ACC112 (cell line): ENCODE measurements around the gene OR5H1.
"Not testable (repeated sequence)": the region's sequence is repeated elsewhere in the genome, so short reads cannot be mapped to it uniquely, and the experiment has no call there.

Source experiments
- H2AFZ ChIP-seq: fragments of 200-600 bp; sonication (generic); one replicate; pipeline ENCODE4 v1.6.0; 2017; ENCODE audit warnings: antibody characterized with exemption, low read length; ENCODE audit not compliant: unreplicated experiment
- H3K27ac ChIP-seq: fragments of 200-600 bp; sonication (generic); 2 replicates; pipeline ENCODE4 v1.5.1; 2014; ENCODE audit warnings: low read depth, mild to moderate bottlenecking, antibody characterized with exemption, low read length, moderate library complexity
- H3K27me3 ChIP-seq: fragments of 200-600 bp; sonication (generic); 2 replicates; pipeline ENCODE4 v1.6.1; 2014; ENCODE audit warnings: mild to moderate bottlenecking, antibody characterized with exemption, low read length, moderate library complexity, mixed read lengths; ENCODE audit not compliant: insufficient read depth
- H3K36me3 ChIP-seq: fragments of 200-600 bp; sonication (generic); 2 replicates; pipeline ENCODE4 v1.6.1; 2016; ENCODE audit warnings: mild to moderate bottlenecking, antibody characterized with exemption, low read length, moderate library complexity, mixed read lengths; ENCODE audit not compliant: insufficient read depth
- H3K4me1 ChIP-seq: fragments of 200-600 bp; sonication (generic); one replicate; pipeline ENCODE4 v1.6.1; 2016; ENCODE audit warnings: low read length, mixed read lengths; ENCODE audit not compliant: insufficient read depth, unreplicated experiment, control insufficient read depth
- H3K4me3 ChIP-seq: fragments of 200-600 bp; sonication (generic); 2 replicates; pipeline ENCODE4 v1.5.1; 2014; ENCODE audit warnings: mild to moderate bottlenecking, low read depth, low read length
- H3K79me2 ChIP-seq: fragments of 200-600 bp; sonication (generic); one replicate; pipeline ENCODE4 v1.6.0; 2016; ENCODE audit warnings: low read length; ENCODE audit not compliant: control insufficient read depth, unreplicated experiment, insufficient read depth

OR5H1 gene

GRCh38 chr3:98130421-98130820 is at the start of gene OR5H1:
Gene OR5H1, plus strand, starts transcription at chr3:98130721. Its CDS starts 1,977 bp downstream, at chr3:98132698.
- H3K4me3 ChIP-seq: no peak within 1 kb of the TSS
- H3K4me1 ChIP-seq: no peaks in the 10 kb centered on the region
- H3K36me3 ChIP-seq: no peaks in the 10 kb centered on the region
- H3K27me3 ChIP-seq: no peaks in the 10 kb centered on the region
- no peaks in the 10 kb centered on the region for H3K79me2 ChIP-seq
- no peak within 1 kb of the TSS for H3K27ac ChIP-seq
- no peak within 1 kb of the TSS for H2AFZ ChIP-seq

DNA sequence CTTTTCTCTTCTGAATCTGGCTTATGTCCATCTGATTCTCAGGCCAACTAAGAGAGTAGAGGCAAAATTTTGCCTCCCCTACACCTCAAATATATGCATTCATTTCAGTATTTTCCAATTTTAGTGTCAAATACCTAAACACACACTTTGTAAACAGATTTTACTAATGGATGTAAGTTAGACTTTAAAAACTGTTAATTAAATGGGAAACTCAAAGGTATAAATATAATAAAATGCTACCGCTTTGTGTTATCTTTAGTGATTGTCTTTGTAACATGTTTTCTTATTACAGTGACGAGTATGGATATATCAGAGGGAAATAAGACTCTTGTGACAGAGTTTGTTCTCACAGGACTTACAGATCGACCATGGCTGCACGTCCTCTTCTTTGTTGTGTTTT is 43.6 kb upstream of the OR5H1 start, which contains the start of gene OR5AC2:
Gene OR5AC2 (plus strand): TSS at position 301 of the 400 bp plus-strand sequence. CDS start 0 bp downstream, at position 301.
- no peaks in the 10 kb centered on the region for H3K79me2 ChIP-seq
- no peaks in the 10 kb centered on the region for H3K4me1 ChIP-seq

GRCh38 chr3:98095882-98096281 is 34.6 kb upstream of the OR5H1 start:
- no peak overlapping the region for H3K27ac ChIP-seq

More for the DNA sequence above, 43.6 kb upstream of the OR5H1 start, which contains the start of gene OR5AC2:
- H3K27me3 ChIP-seq: peaks cover 10% of the 10 kb centered on the region; the same call in 1 of the 2 replicates
- H3K4me3 ChIP-seq: no peak within 1 kb of the TSS
- no peak within 1 kb of the TSS for H2AFZ ChIP-seq
- H3K36me3 ChIP-seq: no peaks in the 10 kb centered on the region
- no peak within 1 kb of the TSS for H3K27ac ChIP-seq

DNA sequence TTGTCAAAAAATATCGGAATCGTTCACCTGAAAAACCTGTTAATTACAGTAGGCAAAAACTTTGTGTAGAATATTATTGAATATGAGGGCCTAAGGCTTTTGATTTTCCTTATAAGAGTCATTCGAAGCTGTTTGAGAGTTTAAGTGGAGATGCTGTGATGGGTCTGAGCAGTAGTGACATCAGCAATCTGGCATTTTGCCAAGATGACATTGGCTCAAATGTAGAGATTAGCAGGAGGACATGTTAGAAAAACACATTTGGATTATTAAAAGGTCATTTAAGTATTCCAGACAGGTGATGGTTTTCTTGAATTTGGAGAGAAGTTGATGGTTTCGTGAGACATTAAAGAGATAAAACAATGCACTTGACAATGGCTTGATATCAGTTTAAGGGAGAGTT is 30.7 kb upstream of the OR5H1 start:
- H3K4me1 ChIP-seq: no peaks in the 10 kb centered on the region
- no peak overlapping the region for H3K4me3 ChIP-seq
- H3K27ac ChIP-seq: no peak overlapping the region
- no peaks in the 10 kb centered on the region for H3K27me3 ChIP-seq
- no peak overlapping the region for H2AFZ ChIP-seq
- no peaks in the 10 kb centered on the region for H3K79me2 ChIP-seq
- no peaks in the 10 kb centered on the region for H3K36me3 ChIP-seq

More at GRCh38 chr3:98095882-98096281, 34.6 kb upstream of the OR5H1 start:
- Histone ChIP-seq H3K27me3 (no peaks in the 10 kb centered on the region), H2AFZ (no peak overlapping the region), H3K4me3 (no peak overlapping the region), H3K4me1 (no peaks in the 10 kb centered on the region), H3K36me3 (no peaks in the 10 kb centered on the region), H3K79me2 (no peaks in the 10 kb centered on the region)

DNA sequence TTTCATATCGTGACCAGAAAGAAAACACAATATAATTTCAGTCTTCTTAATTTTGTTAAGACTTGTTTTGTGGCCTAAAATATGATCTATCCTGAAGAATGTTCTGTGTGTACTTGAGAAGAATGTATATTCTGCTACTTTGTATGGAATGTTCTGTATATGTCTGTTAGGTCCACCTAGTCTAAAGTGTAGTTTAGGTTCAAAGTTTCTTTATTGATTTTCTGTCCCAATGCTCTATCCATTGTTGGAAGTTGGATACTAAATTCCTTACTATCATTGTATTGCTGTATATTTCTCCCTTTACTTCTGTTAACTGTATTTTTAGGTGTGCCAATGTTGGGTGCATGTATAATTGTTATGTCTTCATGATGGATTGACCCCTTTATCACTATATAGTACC is 22.4 kb upstream of the OR5H1 start:
- no peak overlapping the region for H2AFZ ChIP-seq
- H3K36me3 ChIP-seq: no peaks in the 10 kb centered on the region
- no peaks in the 10 kb centered on the region for H3K79me2 ChIP-seq
- H3K4me1 ChIP-seq: no peaks in the 10 kb centered on the region
- H3K27ac ChIP-seq: no peak overlapping the region
- no peak overlapping the region for H3K4me3 ChIP-seq
- no peaks in the 10 kb centered on the region for H3K27me3 ChIP-seq

- H3K27me3 ChIP-seq: no peaks in the 10 kb centered on the region
- H3K4me1 ChIP-seq: no peaks in the 10 kb centered on the region
- no peak overlapping the region for H3K27ac ChIP-seq
- no peaks in the 10 kb centered on the region for H3K79me2 ChIP-seq
- no peak overlapping the region for H3K4me3 ChIP-seq
- no peaks in the 10 kb centered on the region for H3K36me3 ChIP-seq
- H2AFZ ChIP-seq: no peak overlapping the region
Measured at GRCh38 chr3:98109807-98110549, 20.5 kb upstream of the OR5H1 start.

DNA sequence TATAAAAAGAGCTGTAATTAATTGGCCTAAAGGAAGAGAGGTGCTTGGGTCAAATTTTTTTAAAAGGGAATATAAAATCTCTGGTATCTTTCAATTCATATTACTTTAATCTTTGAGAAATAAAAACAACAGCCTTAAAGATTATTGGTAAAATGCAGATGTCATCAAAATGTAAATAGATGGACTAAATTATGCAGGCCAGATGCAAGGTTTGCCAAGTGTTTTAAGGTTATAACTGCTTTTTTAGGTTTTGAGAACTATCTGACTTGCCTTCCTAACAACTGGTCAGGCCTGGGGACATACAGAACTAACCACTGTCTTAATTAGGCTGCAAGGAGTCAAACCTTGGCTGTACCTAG is 20.0 kb upstream of the OR5H1 start:
- H3K79me2 ChIP-seq: no peaks in the 10 kb centered on the region

GRCh38 chr3:98114264-98114663 is 16.3 kb upstream of the OR5H1 start:
- Histone ChIP-seq H3K27ac (no peak overlapping the region), H3K36me3 (no peaks in the 10 kb centered on the region), H3K4me1 (no peaks in the 10 kb centered on the region), H3K79me2 (no peaks in the 10 kb centered on the region), H3K27me3 (no peaks in the 10 kb centered on the region), H2AFZ (no peak overlapping the region), H3K4me3 (no peak overlapping the region)

More for the DNA sequence above, 20.0 kb upstream of the OR5H1 start:
- H3K36me3 ChIP-seq: no peaks in the 10 kb centered on the region
- no peak overlapping the region for H2AFZ ChIP-seq
- no peak overlapping the region for H3K4me3 ChIP-seq
- H3K27ac ChIP-seq: no peak overlapping the region
- no peaks in the 10 kb centered on the region for H3K27me3 ChIP-seq
- no peaks in the 10 kb centered on the region for H3K4me1 ChIP-seq

DNA sequence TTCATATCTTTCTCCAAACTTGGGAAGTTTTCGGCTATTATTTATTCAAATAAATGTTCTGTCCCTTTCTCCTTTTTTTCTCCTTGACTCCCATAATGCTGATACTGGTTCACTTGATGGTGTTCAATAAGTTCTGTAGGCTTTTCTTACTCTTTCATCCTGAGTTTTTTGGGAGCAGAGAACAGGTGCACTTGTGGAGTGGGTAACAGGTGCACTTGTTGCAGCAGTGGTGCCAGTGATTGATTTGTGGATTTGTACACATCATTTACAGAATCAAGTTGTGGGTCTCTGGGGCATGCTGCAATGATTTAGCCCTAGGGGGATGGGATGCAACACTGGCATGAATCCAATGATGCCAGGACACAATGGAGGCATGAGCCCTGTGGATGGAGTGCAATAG is 14.8 kb upstream of the OR5H1 start:
- Histone ChIP-seq H3K27me3 (no peaks in the 10 kb centered on the region), H3K4me1 (no peaks in the 10 kb centered on the region), H3K36me3 (no peaks in the 10 kb centered on the region), H3K4me3 (no peak overlapping the region), H3K27ac (no peak overlapping the region), H2AFZ (no peak overlapping the region), H3K79me2 (no peaks in the 10 kb centered on the region)

DNA sequence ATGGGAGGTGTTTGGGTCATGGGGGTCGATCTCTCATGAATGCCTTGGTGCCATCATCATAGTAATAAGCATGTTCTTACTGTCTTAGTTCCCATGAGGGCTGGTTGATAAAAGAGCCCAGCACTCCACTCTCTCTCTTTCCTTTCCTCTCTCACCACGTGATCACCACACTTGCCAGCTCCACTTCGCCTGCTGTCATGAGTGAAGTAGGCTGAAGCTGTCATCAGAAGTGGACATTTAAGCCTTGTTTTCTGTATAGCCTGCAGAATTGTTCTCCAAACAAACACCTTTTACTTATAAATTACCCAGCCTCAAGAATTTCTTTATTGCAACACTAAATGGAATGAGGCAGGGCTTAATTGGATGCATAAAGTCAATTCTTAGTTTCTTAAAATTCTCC is 6.1 kb downstream of the OR5H1 start:
- H3K27ac ChIP-seq: no peak overlapping the region
- no peaks in the 10 kb centered on the region for H3K4me1 ChIP-seq
- no peaks in the 10 kb centered on the region for H3K27me3 ChIP-seq
- H2AFZ ChIP-seq: no peak overlapping the region
- no peaks in the 10 kb centered on the region for H3K36me3 ChIP-seq
- H3K79me2 ChIP-seq: no peaks in the 10 kb centered on the region
- no peak overlapping the region for H3K4me3 ChIP-seq

DNA sequence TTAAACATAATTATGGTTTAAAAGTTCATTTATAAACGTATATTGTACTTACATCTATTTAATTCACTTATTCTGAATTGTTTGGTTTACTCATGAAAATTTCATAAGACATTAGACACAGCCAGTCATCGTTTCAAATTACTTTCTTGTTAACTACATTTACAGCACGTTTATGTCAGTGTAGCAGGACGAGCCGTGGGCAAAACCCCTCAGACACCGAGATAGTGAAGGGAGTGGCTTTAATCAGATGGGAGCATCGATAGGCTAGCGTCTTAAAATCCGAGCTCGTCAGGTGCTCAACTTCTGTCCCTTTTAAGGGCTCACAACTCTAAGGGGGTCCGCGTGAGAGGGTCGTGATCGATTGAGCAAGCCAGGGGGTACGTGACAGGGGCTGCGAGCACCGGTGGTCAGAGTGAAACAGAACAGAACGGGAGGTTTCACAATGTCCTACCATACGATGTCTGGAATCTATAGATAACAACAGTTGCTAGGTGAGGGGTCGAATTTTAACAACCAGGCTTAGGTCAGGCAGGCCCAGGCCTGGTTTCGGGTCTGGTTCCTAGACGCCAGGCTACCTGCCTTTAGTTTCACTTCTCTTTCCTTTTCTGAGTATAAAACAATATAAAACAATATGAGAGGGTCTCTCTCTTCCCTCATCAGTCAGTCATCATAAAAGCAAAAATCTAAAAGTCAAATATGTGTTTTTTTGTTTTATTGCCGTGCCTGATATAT is 7.5 kb downstream of the OR5H1 start:
- H3K36me3 ChIP-seq, H3K4me1 ChIP-seq, H2AFZ ChIP-seq, H3K79me2 ChIP-seq, H3K27me3 ChIP-seq, H3K27ac ChIP-seq, H3K4me3 ChIP-seq: not testable (repeated sequence)
